Measurements from ENCODE around the gene ENDOD1. TPM values are rescaled to one million over a fixed set of nuclear protein-coding genes. Genes with fewer than 3 reads are reported as not detected.

Gene ENDOD1
- total and polyA plus RNA-seq, 2 donors (not counting 1 experiment from before 2014, with no cell fraction given), result 7.0 to 11.7 TPM

- H3K36me3 ChIP-seq (replicated peaks in 1 of 2; ENCODE audit: control extremely low read depth in 1 of 2, control insufficient read depth in 1 of 2, extremely low read depth in 1 of 2, insufficient read depth in 2 of 2, low read length in 1 of 2), result peaks cover 0 to 22% of the 10 kb centered on the region in 2 experiments
- H3K9ac ChIP-seq (ENCODE audit: low read length), result no peak overlapping the region
- ChIA-PET POLR2A (no interaction called here), CTCF (interaction anchor here (1.0 to 1.3 kb wide), 2 partner anchors 21 to 42 kb away, joined by 3 read pairs; no protein-coding TSS in a partner anchor)
- H3K4me2 ChIP-seq (replicated peaks; ENCODE audit: low read depth, low read length, poor library complexity, severe bottlenecking), result no peak overlapping the region
- DNase-seq, result no peak
- Mint-ChIP-seq H3K27me3 (no peaks in the 10 kb centered on the region), H3K4me1 (peaks cover 43% of the 10 kb centered on the region), H3K9me3 (ENCODE audit: insufficient read depth) (no peaks in the 10 kb centered on the region), H3K27ac (peak overlapping the region; percentile 22), H3K4me3 (no peak overlapping the region)
- peaks cover 0 to 2% (median 1%) of the 10 kb centered on the region in 3 donors for H3K9me3 ChIP-seq (ENCODE audit: control extremely low read depth in 1 of 3, control insufficient read depth in 2 of 3, insufficient read depth in 1 of 3, low read length in 2 of 3)
- ATAC-seq (ENCODE audit: low read depth), result no peak
- H2AFZ ChIP-seq (ENCODE audit: insufficient read depth, low read depth, low read length, poor library complexity, severe bottlenecking), result no peak overlapping the region
- no peak for TF ChIP-seq CTCF (IDR thresholded peaks at IDR 0.05)
- no peak for TF ChIP-seq EZH2 (IDR thresholded peaks at IDR 0.05; ENCODE audit: borderline replicate concordance, insufficient read depth, low read depth, low read length, poor library complexity, severe bottlenecking)
- no peak overlapping the region for H3K4me3 ChIP-seq (ENCODE audit: control extremely low read depth in 1 of 5, extremely low read depth in 1 of 5, insufficient read depth in 1 of 5, low read depth in 2 of 5, low read length in 4 of 5)
- WGBS (ENCODE audit: insufficient coverage), result 81% methylated on average over 3 of the region's 3 CpGs
- no peak overlapping the region for H3K27ac ChIP-seq (ENCODE audit: low read length in 2 of 2)
- peaks cover 28 to 30% of the 10 kb centered on the region in 2 donors for H3K4me1 ChIP-seq (ENCODE audit: control insufficient read depth in 2 of 2, insufficient read depth in 2 of 2, low read length in 2 of 2)
- no peaks in the 10 kb centered on the region for H3K27me3 ChIP-seq (replicated peaks in 1 of 4; ENCODE audit: control extremely low read depth in 1 of 4, control insufficient read depth in 3 of 4, insufficient read depth in 4 of 4, low read length in 3 of 4)
- peaks cover 77% of the 10 kb centered on the region for H3K79me2 ChIP-seq (ENCODE audit: control insufficient read depth, insufficient read depth, low read length)
- peaks cover 21% of the 10 kb centered on the region for H4K20me1 ChIP-seq (ENCODE audit: control insufficient read depth, insufficient read depth, low read length, poor library complexity, severe bottlenecking)
- intact Hi-C loops (cut with micrococcal nuclease), result no loop called here
Measured at GRCh38 chr11:95111923-95112540, 22.4 kb downstream of the ENDOD1 start.

- peaks cover 96% of the 10 kb centered on the region for H3K79me2 ChIP-seq (ENCODE audit: control insufficient read depth, insufficient read depth, low read length)
- no peaks in the 10 kb centered on the region for H3K4me1 ChIP-seq (ENCODE audit: control insufficient read depth in 2 of 2, insufficient read depth in 2 of 2, low read length in 2 of 2)
- no peak overlapping the region for H3K9ac ChIP-seq (ENCODE audit: low read length)
- ATAC-seq (ENCODE audit: low read depth), result no peak
- H3K27me3 Mint-ChIP-seq, result no peaks in the 10 kb centered on the region
- peaks cover 0 to 4% (median 1%) of the 10 kb centered on the region in 3 donors for H3K9me3 ChIP-seq (ENCODE audit: control extremely low read depth in 1 of 3, control insufficient read depth in 2 of 3, insufficient read depth in 1 of 3, low read length in 2 of 3)
- H3K4me2 ChIP-seq (replicated peaks; ENCODE audit: low read depth, low read length, poor library complexity, severe bottlenecking), result no peak overlapping the region
- no peak overlapping the region for H3K4me3 Mint-ChIP-seq
- H2AFZ ChIP-seq (ENCODE audit: insufficient read depth, low read depth, low read length, poor library complexity, severe bottlenecking), result no peak overlapping the region
- H3K9me3 Mint-ChIP-seq (ENCODE audit: insufficient read depth), result no peaks in the 10 kb centered on the region
- no CpG with 5 or more reads among the region's 1 CpG for WGBS (ENCODE audit: insufficient coverage)
- CTCF ChIA-PET, result no interaction called here
- POLR2A ChIA-PET, result no interaction called here
- intact Hi-C loops (cut with micrococcal nuclease), result no loop called here
- H3K27me3 ChIP-seq (replicated peaks in 1 of 4; ENCODE audit: control extremely low read depth in 1 of 4, control insufficient read depth in 3 of 4, insufficient read depth in 4 of 4, low read length in 3 of 4), result no peaks in the 10 kb centered on the region
- peaks cover 3 to 4% of the 10 kb centered on the region in 2 experiments for H3K36me3 ChIP-seq (replicated peaks in 1 of 2; ENCODE audit: control extremely low read depth in 1 of 2, control insufficient read depth in 1 of 2, extremely low read depth in 1 of 2, insufficient read depth in 2 of 2, low read length in 1 of 2)
- H4K20me1 ChIP-seq (ENCODE audit: control insufficient read depth, insufficient read depth, low read length, poor library complexity, severe bottlenecking), result peaks cover 34% of the 10 kb centered on the region
- no peak overlapping the region for H3K27ac Mint-ChIP-seq
- no peak overlapping the region for H3K27ac ChIP-seq (ENCODE audit: low read length in 2 of 2)
- no peak for DNase-seq
- H3K4me1 Mint-ChIP-seq, result peaks cover 24% of the 10 kb centered on the region
- no peak for TF ChIP-seq EZH2 (IDR thresholded peaks at IDR 0.05; ENCODE audit: borderline replicate concordance, insufficient read depth, low read depth, low read length, poor library complexity, severe bottlenecking)
- TF ChIP-seq CTCF (IDR thresholded peaks at IDR 0.05), result no peak
- no peak overlapping the region for H3K4me3 ChIP-seq (ENCODE audit: control extremely low read depth in 1 of 5, extremely low read depth in 1 of 5, insufficient read depth in 1 of 5, low read depth in 2 of 5, low read length in 4 of 5)
Measured at GRCh38 chr11:95115597-95115996, 26.0 kb downstream of the ENDOD1 start.

Data from B cell (primary cell).